Activated naive CD8-positive, alpha-beta T cell treated with anti-CD3 and anti-CD28 coated beads, Interleukin-2, amount 50 U/mL, for 24 hours (primary cell): Measurements from ENCODE around the gene DLD.
"Not testable (repeated sequence)": the region's sequence is repeated elsewhere in the genome, so short reads cannot be mapped to it uniquely, and the experiment has no call there.

Experiments used
- ATAC-seq: fragments of 150-1000 bp; cut with Tn5 transposase; one replicate; pipeline ENCODE4 v1.10.0; 2021
- DNase-seq: peaks from one replicate; pipeline ENCODE4 v3.0.0; 2021
- H3K27ac Mint-ChIP-seq: one replicate; pipeline ENCODE4 v1.8.0; 2021; ENCODE audit warnings: mild to moderate bottlenecking, mixed read lengths
- H3K27me3 Mint-ChIP-seq: one replicate; pipeline ENCODE4 v1.8.0; 2021; ENCODE audit warnings: mixed read lengths
- H3K36me3 Mint-ChIP-seq: one replicate; pipeline ENCODE4 v1.8.0; 2021; ENCODE audit warnings: low read depth, mixed read lengths
- H3K4me1 Mint-ChIP-seq: one replicate; pipeline ENCODE4 v1.8.0; 2021; ENCODE audit warnings: mixed read lengths
- H3K4me3 Mint-ChIP-seq: one replicate; pipeline ENCODE4 v1.8.0; 2021; ENCODE audit warnings: mild to moderate bottlenecking, moderate library complexity, mixed read lengths
- H3K9me3 Mint-ChIP-seq: one replicate; pipeline ENCODE4 v1.8.0; 2021; ENCODE audit warnings: mixed read lengths

DLD gene

GRCh38 chr7:107917763-107918651 lies 27.0 kb downstream of the DLD start:
- H3K4me1 Mint-ChIP-seq = peaks cover 39% of the 10 kb centered on the region
- H3K4me3 Mint-ChIP-seq = no peak overlapping the region
- no peak for ATAC-seq
- no peaks in the 10 kb centered on the region for H3K27me3 Mint-ChIP-seq
- no peaks in the 10 kb centered on the region for H3K9me3 Mint-ChIP-seq
- H3K27ac Mint-ChIP-seq = no peak overlapping the region
- DNase-seq = no peak
- H3K36me3 Mint-ChIP-seq = peaks cover 74% of the 10 kb centered on the region

- no peak for ATAC-seq
- Mint-ChIP-seq H3K36me3 (peaks cover 74% of the 10 kb centered on the region), H3K4me1 (peaks cover 38% of the 10 kb centered on the region), H3K27me3 (no peaks in the 10 kb centered on the region), H3K4me3 (no peak overlapping the region), H3K9me3 (no peaks in the 10 kb centered on the region), H3K27ac (no peak overlapping the region)
- no peak for DNase-seq
Measured at GRCh38 chr7:107918948-107919347, 28.0 kb downstream of the DLD start.

GRCh38 chr7:107920048-107920772 lies 29.2 kb downstream of the DLD start:
- DNase-seq (no peak), ATAC-seq (no peak)
- H3K4me1 Mint-ChIP-seq = peaks cover 42% of the 10 kb centered on the region
- H3K4me3 Mint-ChIP-seq = no peak overlapping the region
- H3K27me3 Mint-ChIP-seq = no peaks in the 10 kb centered on the region
- H3K9me3 Mint-ChIP-seq = no peaks in the 10 kb centered on the region
- H3K27ac Mint-ChIP-seq = no peak overlapping the region
- H3K36me3 Mint-ChIP-seq = peaks cover 68% of the 10 kb centered on the region

GRCh38 chr7:107921826-107922225 lies 30.8 kb downstream of the DLD start:
- ATAC-seq, H3K9me3 Mint-ChIP-seq, DNase-seq, H3K27me3 Mint-ChIP-seq, H3K27ac Mint-ChIP-seq, H3K4me3 Mint-ChIP-seq: not testable (repeated sequence)
- H3K36me3 Mint-ChIP-seq = peaks cover 75% of the 10 kb centered on the region
- H3K4me1 Mint-ChIP-seq = peaks cover 48% of the 10 kb centered on the region

DNA sequence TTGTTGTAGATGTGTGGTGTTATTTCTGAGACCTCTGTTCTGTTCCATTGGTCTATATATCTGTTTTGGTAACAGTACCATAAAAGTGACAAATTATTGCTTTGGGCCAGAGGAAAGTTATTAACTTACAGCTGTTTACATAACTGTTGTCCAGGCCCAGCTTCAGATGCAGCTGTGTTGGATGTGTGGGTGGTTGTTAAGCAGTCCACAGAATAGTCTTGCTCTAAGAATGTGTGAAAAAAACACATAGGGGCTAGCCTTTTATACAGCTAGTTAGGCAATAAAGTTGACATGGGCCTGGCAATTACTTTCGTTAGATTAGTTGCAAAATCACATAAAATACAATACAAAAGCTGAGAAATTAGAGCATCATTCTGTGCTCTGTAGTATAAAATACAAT lies 31.9 kb downstream of the DLD start:
- H3K9me3 Mint-ChIP-seq = no peaks in the 10 kb centered on the region
- no peak for ATAC-seq
- H3K27me3 Mint-ChIP-seq = no peaks in the 10 kb centered on the region
- H3K27ac Mint-ChIP-seq = no peak overlapping the region
- peaks cover 48% of the 10 kb centered on the region for H3K4me1 Mint-ChIP-seq
- DNase-seq = no peak
- H3K4me3 Mint-ChIP-seq = no peak overlapping the region
- peaks cover 70% of the 10 kb centered on the region for H3K36me3 Mint-ChIP-seq

DNA sequence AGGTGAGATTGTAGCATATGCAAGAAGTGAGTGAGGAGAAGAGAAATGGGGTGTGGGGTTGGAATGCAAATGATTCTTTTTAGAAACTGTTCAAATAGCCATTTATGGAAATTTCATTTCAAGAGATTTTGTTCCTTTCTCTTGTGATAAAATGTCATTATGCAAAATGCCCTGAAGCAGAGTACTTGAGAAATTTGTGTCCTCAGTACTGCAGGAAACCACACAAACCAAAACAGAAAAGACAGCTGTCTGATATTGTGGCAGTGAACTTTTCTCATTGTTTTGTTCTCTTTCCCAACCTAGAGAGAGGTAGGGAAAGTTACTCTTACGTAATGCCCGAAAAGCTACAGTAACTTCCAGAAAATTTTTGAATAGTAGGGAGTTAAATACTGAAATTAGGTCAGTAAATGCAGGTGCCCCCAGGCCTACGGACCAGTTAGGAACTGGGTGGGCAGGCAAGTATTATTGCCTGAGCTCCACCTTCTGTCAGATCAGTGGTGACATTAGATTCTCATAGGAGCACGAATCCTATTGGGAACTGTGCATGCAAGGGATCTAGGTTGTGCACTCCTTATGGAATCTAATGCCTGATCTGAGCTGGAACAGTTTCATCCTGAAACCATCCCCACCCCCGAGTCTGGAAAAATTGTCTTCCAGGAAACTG lies 34.0 kb downstream of the DLD start:
- H3K4me1 Mint-ChIP-seq = peaks cover 45% of the 10 kb centered on the region
- no peaks in the 10 kb centered on the region for H3K27me3 Mint-ChIP-seq
- H3K9me3 Mint-ChIP-seq = no peaks in the 10 kb centered on the region
- DNase-seq = no peak
- H3K4me3 Mint-ChIP-seq = no peak overlapping the region
- ATAC-seq = peak; percentile 49
- peaks cover 54% of the 10 kb centered on the region for H3K36me3 Mint-ChIP-seq
- H3K27ac Mint-ChIP-seq = peak overlapping the region; percentile 24

- no peak overlapping the region for H3K27ac Mint-ChIP-seq
- DNase-seq (no peak), ATAC-seq (no peak)
- no peaks in the 10 kb centered on the region for H3K27me3 Mint-ChIP-seq
- H3K9me3 Mint-ChIP-seq = no peaks in the 10 kb centered on the region
- H3K4me1 Mint-ChIP-seq = peaks cover 37% of the 10 kb centered on the region
- H3K36me3 Mint-ChIP-seq = peaks cover 42% of the 10 kb centered on the region
- no peak overlapping the region for H3K4me3 Mint-ChIP-seq
Measured at GRCh38 chr7:107926481-107926880, 35.5 kb downstream of the DLD start.

DNA sequence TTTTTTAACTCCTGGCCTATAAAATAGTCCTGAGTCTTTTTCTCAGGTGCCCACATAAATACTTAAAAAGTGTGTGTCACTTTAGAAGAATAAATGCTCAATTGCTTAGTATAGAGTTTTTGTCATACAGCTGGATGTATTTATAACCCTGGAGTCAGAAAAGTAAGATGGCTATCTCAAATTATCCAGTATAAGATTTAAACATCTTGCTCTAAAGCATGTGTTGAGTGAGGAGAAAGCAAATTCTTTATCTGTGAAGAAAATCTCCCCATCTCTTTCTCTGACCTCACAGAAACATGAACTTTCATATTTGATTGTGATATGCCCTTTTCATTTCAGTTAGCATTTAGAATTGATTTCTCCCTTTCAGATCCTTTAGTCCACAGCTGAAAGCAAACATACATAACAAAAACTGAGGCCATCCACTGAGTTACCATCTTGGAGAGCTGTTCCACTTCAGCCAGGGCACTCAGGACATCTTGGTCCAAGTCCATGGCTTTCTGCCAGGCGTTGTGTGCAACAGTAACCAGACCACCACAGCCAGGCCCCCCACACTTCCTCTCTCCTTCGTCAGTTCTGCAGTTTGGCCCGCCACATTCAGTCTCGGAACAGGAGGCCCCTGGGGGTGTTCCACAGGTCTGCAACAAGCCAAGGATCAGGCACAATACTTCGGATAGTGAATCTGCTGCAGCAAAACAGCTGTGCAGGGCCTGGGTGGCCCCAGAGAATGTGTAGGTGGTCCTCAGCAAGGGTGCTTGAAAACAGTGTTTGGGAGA lies 40.9 kb downstream of the DLD start:
- H3K27ac Mint-ChIP-seq = no peak overlapping the region
- H3K36me3 Mint-ChIP-seq = peaks cover 11% of the 10 kb centered on the region
- no peaks in the 10 kb centered on the region for H3K27me3 Mint-ChIP-seq
- ATAC-seq (no peak), DNase-seq (no peak)
- H3K4me3 Mint-ChIP-seq = no peak overlapping the region
- peaks cover 12% of the 10 kb centered on the region for H3K4me1 Mint-ChIP-seq
- H3K9me3 Mint-ChIP-seq = no peaks in the 10 kb centered on the region

DNA sequence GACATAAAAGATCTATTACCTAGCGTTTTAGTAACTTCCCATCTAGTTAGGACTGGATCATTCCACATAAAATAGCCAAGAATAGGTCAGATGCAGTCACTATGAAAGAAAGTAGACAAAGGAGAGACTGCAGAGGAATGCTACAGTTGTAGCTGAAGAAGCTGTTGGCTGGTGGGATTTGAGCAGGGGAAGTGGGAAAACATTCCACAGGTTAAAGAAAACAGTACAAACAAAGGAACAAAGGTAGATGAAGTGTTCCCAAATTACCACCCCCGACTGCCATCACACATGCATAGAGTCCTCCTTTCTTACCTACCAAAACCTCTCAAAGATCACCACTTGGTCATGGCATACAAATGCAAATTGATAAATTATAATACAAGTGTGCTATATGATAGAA lies 41.8 kb downstream of the DLD start:
- no peak for DNase-seq
- no peak overlapping the region for H3K27ac Mint-ChIP-seq
- H3K9me3 Mint-ChIP-seq = no peaks in the 10 kb centered on the region
- H3K4me1 Mint-ChIP-seq = peaks cover 12% of the 10 kb centered on the region
- H3K36me3 Mint-ChIP-seq = peaks cover 5% of the 10 kb centered on the region
- no peaks in the 10 kb centered on the region for H3K27me3 Mint-ChIP-seq
- no peak overlapping the region for H3K4me3 Mint-ChIP-seq
- ATAC-seq = no peak

DNA sequence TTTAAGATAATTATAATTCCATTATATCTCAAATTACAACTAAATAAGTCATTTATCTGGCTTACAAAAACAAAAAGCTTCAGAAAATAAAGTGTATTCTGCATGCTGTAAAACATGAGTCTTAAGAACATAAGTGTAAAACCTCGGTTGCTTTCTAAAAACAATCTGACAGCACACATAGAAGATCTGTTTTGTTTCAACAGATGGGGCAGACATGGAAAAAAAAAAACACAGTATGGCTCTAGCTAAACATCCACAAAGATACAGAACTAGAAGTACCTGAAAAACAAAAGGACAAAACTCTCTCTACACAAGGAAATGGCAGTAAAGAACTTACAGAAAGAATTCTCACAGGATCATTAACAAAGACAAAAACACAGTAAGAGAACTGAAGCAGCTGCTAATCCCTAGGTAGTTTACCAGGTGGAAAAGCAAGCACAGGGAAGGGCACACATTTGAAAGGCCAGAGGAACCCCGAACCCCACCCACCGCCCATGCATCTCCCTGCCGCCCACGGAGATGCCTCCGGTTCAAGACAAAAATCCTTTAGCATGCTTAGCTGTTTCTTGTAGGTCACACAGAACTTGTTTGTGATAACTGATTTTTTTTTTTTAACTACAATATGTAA lies 42.5 kb downstream of the DLD start:
- Mint-ChIP-seq H3K4me3 (no peak overlapping the region), H3K27me3 (no peaks in the 10 kb centered on the region), H3K36me3 (peaks cover 5% of the 10 kb centered on the region), H3K27ac (no peak overlapping the region), H3K9me3 (no peaks in the 10 kb centered on the region), H3K4me1 (peaks cover 12% of the 10 kb centered on the region)
- no peak for ATAC-seq
- DNase-seq = no peak

- Mint-ChIP-seq H3K27me3 (no peaks in the 10 kb centered on the region), H3K36me3 (peaks cover 3% of the 10 kb centered on the region), H3K4me3 (no peak overlapping the region), H3K9me3 (no peaks in the 10 kb centered on the region), H3K4me1 (peaks cover 12% of the 10 kb centered on the region), H3K27ac (no peak overlapping the region)
- DNase-seq (no peak), ATAC-seq (no peak)
Measured at GRCh38 chr7:107934991-107935770, 44.2 kb downstream of the DLD start.

- Mint-ChIP-seq H3K4me1 (peaks cover 12% of the 10 kb centered on the region), H3K9me3 (no peaks in the 10 kb centered on the region), H3K27ac (no peak overlapping the region), H3K36me3 (peaks cover 5% of the 10 kb centered on the region), H3K4me3 (no peak overlapping the region), H3K27me3 (no peaks in the 10 kb centered on the region)
- DNase-seq (no peak), ATAC-seq (no peak)
Measured at GRCh38 chr7:107936312-107936711, 45.3 kb downstream of the DLD start.

GRCh38 chr7:107937531-107937930 lies 46.5 kb downstream of the DLD start:
- Mint-ChIP-seq H3K4me3 (no peak overlapping the region), H3K9me3 (no peaks in the 10 kb centered on the region), H3K27me3 (no peaks in the 10 kb centered on the region), H3K36me3 (peaks cover 4% of the 10 kb centered on the region), H3K4me1 (peaks cover 8% of the 10 kb centered on the region), H3K27ac (no peak overlapping the region)
- DNase-seq = no peak
- no peak for ATAC-seq
